Adrenal gland (tissue), 5 donors: ENCODE measurements around the gene ATG4B.

Experiments used
- POLR2A ChIP-seq, 2 donors: fragments of 450-650 bp; IDR thresholded peaks; one replicate each; pipeline ENCODE4 v1.6.1; 2017; ENCODE audit warnings: antibody characterized with exemption in 2 of 2, mild to moderate bottlenecking in 2 of 2, moderate library complexity in 1 of 2
- TF ChIP-seq, protein P1 (sequence below), 6 experiments: fragments of 450-650 bp in 4 of 6; fragments of 200-600 bp in 2 of 6; sonication (generic) in 1 of 6; IDR thresholded peaks; 1 replicate in 5 of 6; 2 replicates in 1 of 6; pipeline versions ENCODE4 v1.5.1 to v1.8.0; 2016 to 2021; ENCODE audit warnings: antibody characterized with exemption in 6 of 6, mild to moderate bottlenecking in 2 of 6, moderate library complexity in 1 of 6
- donor health status: DM: no; HTN: no; CAD: no.

DNA sequence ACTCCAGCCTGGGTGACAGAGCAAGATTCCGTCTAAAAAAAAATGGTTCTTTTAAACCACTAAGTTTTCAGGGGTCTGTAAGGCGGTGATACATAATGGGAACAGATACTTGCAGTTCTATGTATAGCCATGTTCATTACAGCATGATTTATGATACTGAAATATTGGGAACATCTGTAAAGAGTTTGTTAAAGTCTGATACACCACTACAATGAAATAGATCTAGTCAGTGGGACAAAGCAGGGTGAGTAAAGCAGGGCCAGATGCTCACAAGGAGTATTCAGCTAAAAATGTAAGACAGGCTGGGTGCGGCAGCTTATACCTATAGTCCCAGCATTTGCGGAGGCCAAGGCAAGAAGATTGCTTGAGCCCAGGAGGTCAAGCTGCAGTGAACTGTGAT, 58.2 kb downstream of the ATG4B start:
- TF ChIP-seq, protein P1, sequence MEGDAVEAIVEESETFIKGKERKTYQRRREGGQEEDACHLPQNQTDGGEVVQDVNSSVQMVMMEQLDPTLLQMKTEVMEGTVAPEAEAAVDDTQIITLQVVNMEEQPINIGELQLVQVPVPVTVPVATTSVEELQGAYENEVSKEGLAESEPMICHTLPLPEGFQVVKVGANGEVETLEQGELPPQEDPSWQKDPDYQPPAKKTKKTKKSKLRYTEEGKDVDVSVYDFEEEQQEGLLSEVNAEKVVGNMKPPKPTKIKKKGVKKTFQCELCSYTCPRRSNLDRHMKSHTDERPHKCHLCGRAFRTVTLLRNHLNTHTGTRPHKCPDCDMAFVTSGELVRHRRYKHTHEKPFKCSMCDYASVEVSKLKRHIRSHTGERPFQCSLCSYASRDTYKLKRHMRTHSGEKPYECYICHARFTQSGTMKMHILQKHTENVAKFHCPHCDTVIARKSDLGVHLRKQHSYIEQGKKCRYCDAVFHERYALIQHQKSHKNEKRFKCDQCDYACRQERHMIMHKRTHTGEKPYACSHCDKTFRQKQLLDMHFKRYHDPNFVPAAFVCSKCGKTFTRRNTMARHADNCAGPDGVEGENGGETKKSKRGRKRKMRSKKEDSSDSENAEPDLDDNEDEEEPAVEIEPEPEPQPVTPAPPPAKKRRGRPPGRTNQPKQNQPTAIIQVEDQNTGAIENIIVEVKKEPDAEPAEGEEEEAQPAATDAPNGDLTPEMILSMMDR (IDR thresholded peaks at IDR 0.05): no peak
- no peak for TF ChIP-seq POLR2A (IDR thresholded peaks at IDR 0.05)
